K562 (cell line): ENCODE results near the gene PARS2. TPM values are rescaled to one million over a fixed set of nuclear protein-coding genes. Genes with fewer than 3 reads are reported as not detected.

Source experiments
- ATAC-seq: fragments of 200-7000 bp; cut with Tn5 transposase; 3 replicates; pipeline ENCODE4 v1.9.1; 2020; ENCODE audit warnings: moderate library complexity
- BruUV-seq: library from RNA; stranded (reverse); fragments of 400-500 nt; replicated peaks from 2 replicates; lab custom pipeline; 2021; lab: Mats Ljungman, UMichigan
- CTCF ChIA-PET: fragments of 300-600 bp; formaldehyde crosslinking; extraction: SDS; loops from one replicate; lab custom pipeline; 2021; ENCODE audit warnings: low intra/inter-chr PET ratio; lab: Yijun Ruan, JAX
- POLR2A ChIA-PET: fragments of 300-600, 350-650 bp; sonication (Branson Sonifier 250); formaldehyde crosslinking; extraction: SDS; loops from one replicate; lab custom pipeline; 2021; ENCODE audit warnings: antibody characterized with exemption, inconsistent platforms; lab: Yijun Ruan, JAX
- DNase-seq, 4 experiments: peaks; one replicate each; pipeline versions ENCODE4 v3.0.0 to v3.0.0-alpha.2; 2011 to 2018; ENCODE audit warnings: low spot score in 3 of 4, mixed read lengths in 3 of 4; ENCODE audit errors: extremely low read depth in 1 of 4
- FAIRE-seq: peaks from 2 replicates; lab custom pipeline; 2011; peaks lifted over from hg19 to GRCh38; lab: Jason Lieb, UNC
- H2AFZ ChIP-seq: 2 replicates; pipeline ENCODE4 v1.6.0; 2011; ENCODE audit warnings: low read depth, low read length, control low read depth, inconsistent platforms
- H3K27ac ChIP-seq: fragments of 200-600 bp; 3 replicates; pipeline ENCODE4 v1.8.0; 2011; ENCODE audit warnings: low read depth, mild to moderate bottlenecking, control low read depth, inconsistent platforms, low read length, moderate library complexity, mixed read lengths; ENCODE audit errors: extremely low read depth
- H3K27me3 ChIP-seq, 2 experiments: fragments of 300-600 bp in 1 of 2; 2 replicates in 1 of 2; 3 replicates in 1 of 2; pipeline versions ENCODE4 v1.6.0 to v1.8.0; 2011; ENCODE audit warnings: inconsistent platforms in 2 of 2, low read length in 2 of 2, mild to moderate bottlenecking in 1 of 2, mixed read lengths in 1 of 2, moderate library complexity in 1 of 2; ENCODE audit not compliant: control insufficient read depth in 2 of 2, insufficient read depth in 2 of 2
- H3K36me3 ChIP-seq: fragments of 300-600 bp; 3 replicates; pipeline ENCODE4 v1.8.0; 2011; ENCODE audit warnings: mild to moderate bottlenecking, low read length, inconsistent platforms; ENCODE audit not compliant: control insufficient read depth, insufficient read depth
- H3K4me1 ChIP-seq, 2 experiments: fragments of 200-600 bp in 1 of 2; replicated peaks in 1 of 2; 2 replicates in 1 of 2; 3 replicates in 1 of 2; pipeline versions ENCODE4 v1.5.1 to v1.8.0; 2011; ENCODE audit warnings: inconsistent platforms in 2 of 2, low read length in 2 of 2, mild to moderate bottlenecking in 1 of 2, mixed read lengths in 1 of 2, moderate library complexity in 1 of 2; ENCODE audit not compliant: control insufficient read depth in 2 of 2, insufficient read depth in 2 of 2
- H3K4me2 ChIP-seq: 2 replicates; pipeline ENCODE4 v1.6.1; 2011; ENCODE audit warnings: low read length, control low read depth, inconsistent platforms, mixed read lengths; ENCODE audit not compliant: insufficient read depth
- H3K4me3 ChIP-seq: fragments of 200-600 bp; sonication (generic), shearing (Covaris generic); 2 replicates; pipeline ENCODE4 v1.5.1; 2016; ENCODE audit warnings: control low read depth, inconsistent platforms
- H3K79me2 ChIP-seq: fragments of 200-600 bp; 3 replicates; pipeline ENCODE4 v1.8.0; 2011; ENCODE audit warnings: low read length, inconsistent platforms; ENCODE audit not compliant: control insufficient read depth, insufficient read depth
- H3K9ac ChIP-seq, 2 experiments: 2 replicates each; pipeline versions ENCODE4 v1.6.0 to v1.6.1; 2011; ENCODE audit warnings: low read depth in 2 of 2, low read length in 2 of 2, control low read depth in 1 of 2, inconsistent platforms in 1 of 2, mild to moderate bottlenecking in 1 of 2, mixed read lengths in 1 of 2; ENCODE audit not compliant: insufficient read depth in 1 of 2
- H3K9me1 ChIP-seq: one replicate; pipeline ENCODE4 v1.6.0; 2011; ENCODE audit warnings: inconsistent platforms, mild to moderate bottlenecking, low read length, moderate library complexity; ENCODE audit not compliant: control insufficient read depth, insufficient read depth
- H3K9me3 ChIP-seq: replicated peaks from 2 replicates; pipeline ENCODE4 v1.5.1; 2011; ENCODE audit warnings: low read depth, low read length, inconsistent platforms; ENCODE audit not compliant: control insufficient read depth, insufficient read depth
- H4K20me1 ChIP-seq: replicated peaks from 2 replicates; pipeline ENCODE4 v1.6.1; 2011; ENCODE audit warnings: low read length, inconsistent platforms, mixed read lengths; ENCODE audit not compliant: control insufficient read depth, insufficient read depth
- ATF2 ChIP-seq: sonication (generic); formaldehyde crosslinking; IDR thresholded peaks from 2 replicates; pipeline ENCODE4 v1.8.1; 2022; ENCODE audit warnings: missing genetic modification reagents
- FOXM1 ChIP-seq, 2 experiments: fragments of 450-650 bp in 1 of 2; sonication (generic) in 1 of 2; formaldehyde crosslinking in 1 of 2; IDR thresholded peaks; 2 replicates each; pipeline versions ENCODE4 v1.6.1 to v1.9.0; 2017 to 2022; ENCODE audit warnings: low read depth in 2 of 2, mild to moderate bottlenecking in 2 of 2, missing genetic modification reagents in 1 of 2, moderate library complexity in 1 of 2
- NR2C2 ChIP-seq, 2 experiments: fragments of 200-800 bp in 1 of 2; sonication (Bioruptor generic) in 1 of 2; sonication (generic) in 1 of 2; formaldehyde crosslinking in 1 of 2; IDR thresholded peaks; 2 replicates each; pipeline versions ENCODE4 v1.6.1 to v1.8.0; 2016 to 2022; ENCODE audit warnings: mild to moderate bottlenecking in 1 of 2, missing compliant biosample characterization in 1 of 2, missing genetic modification characterization in 1 of 2, missing genetic modification reagents in 1 of 2
- PTBP1 ChIP-seq: fragments of 200-400 bp; formaldehyde crosslinking; IDR thresholded peaks from 2 replicates; pipeline ENCODE4 v1.6.1; 2017; ENCODE audit warnings: low read depth, low read length
- RAD21 ChIP-seq, 2 experiments: fragments of 250-450 bp in 1 of 2; fragments of 450-650 bp in 1 of 2; sonication (Bioruptor Pico) in 1 of 2; formaldehyde crosslinking in 1 of 2; IDR thresholded peaks in 1 of 2; conservative IDR thresholded peaks in 1 of 2; 2 replicates each; pipeline versions ENCODE4 v1.4.0 to v1.8.0; 2020 to 2022; ENCODE audit warnings: mild to moderate bottlenecking in 2 of 2, moderate library complexity in 1 of 2
- ZBTB40 ChIP-seq, 2 experiments: fragments of 450-650 bp in 1 of 2; sonication (generic) in 1 of 2; formaldehyde crosslinking in 1 of 2; IDR thresholded peaks; 2 replicates each; pipeline versions ENCODE4 v1.7.1 to v1.9.0; 2016 to 2022; ENCODE audit warnings: inconsistent platforms in 1 of 2, mild to moderate bottlenecking in 1 of 2, missing genetic modification reagents in 1 of 2
- ZNF41 ChIP-seq: fragments of 250-450 bp; sonication (Bioruptor Pico); conservative IDR thresholded peaks from 2 replicates; pipeline ENCODE4 v1.4.0; 2020; ENCODE audit warnings: mild to moderate bottlenecking
- ZSCAN32 ChIP-seq: fragments of 450-650 bp; formaldehyde crosslinking; IDR thresholded peaks from 2 replicates; pipeline ENCODE4 v1.4.0; 2020; ENCODE audit warnings: mild to moderate bottlenecking, moderate library complexity
- WGBS: fragments of 100-300 bp; shearing (Covaris generic); methylation state at CpG from one replicate; pipeline ENCODE4 v1.1.6; 2016; ENCODE audit warnings: low coverage, mixed read lengths; ENCODE audit not compliant: insufficient coverage; ENCODE audit errors: missing lambda C conversion rate; 5-methylcytosine and 5-hydroxymethylcytosine counted together
- in situ Hi-C: fragments of 300-500 bp; cut with MboI; formaldehyde crosslinking; loops from 4 replicates; pipeline ENCODE4 v1.15.0; 2018; ENCODE audit warnings: inconsistent platforms, mixed read lengths
- intact Hi-C: fragments of 100-400 bp; cut with micrococcal nuclease; formaldehyde crosslinking; loops from 2 replicates; pipeline ENCODE4 v1.14.2; 2022
- polyA plus RNA-seq, 8 experiments: library from polyadenylated mRNA; depleted of rRNA in 4 of 8; stranded (reverse) in 5 of 8; unstranded in 3 of 8; fragments of >200 nt; fragmentation: Nextera tagmentation in 2 of 8; fragmentation: Illumina TruSeq in 1 of 8; extraction: Ambion mirVana in 2 of 8; extraction: Trizol in 1 of 8; gene quantifications; 2 replicates each; pipeline versions ENCODE4 v1.2.1 to v1.2.3, GENCODE V29; 2011 to 2014; ENCODE audit warnings: inconsistent platforms in 1 of 8, missing spikeins in 1 of 8
- total RNA-seq, 7 experiments: library from RNA; depleted of rRNA in 6 of 7; stranded (reverse); fragments of >200 nt in 6 of 7; fragmentation: Illumina TruSeq in 2 of 7; extraction: Trizol in 2 of 7; gene quantifications; 2 replicates each; pipeline versions ENCODE4 v1.2.1 to v1.2.3, GENCODE V29; 2011 to 2021; ENCODE audit warnings: low replicate concordance in 1 of 7

PARS2 gene
- total and polyA plus RNA-seq, 9 of the 15 experiments (the other 6 are each of a cell fraction or from before 2014, with no cell fraction given) = 6.3 to 12.4 (median 7.9) TPM

DNA sequence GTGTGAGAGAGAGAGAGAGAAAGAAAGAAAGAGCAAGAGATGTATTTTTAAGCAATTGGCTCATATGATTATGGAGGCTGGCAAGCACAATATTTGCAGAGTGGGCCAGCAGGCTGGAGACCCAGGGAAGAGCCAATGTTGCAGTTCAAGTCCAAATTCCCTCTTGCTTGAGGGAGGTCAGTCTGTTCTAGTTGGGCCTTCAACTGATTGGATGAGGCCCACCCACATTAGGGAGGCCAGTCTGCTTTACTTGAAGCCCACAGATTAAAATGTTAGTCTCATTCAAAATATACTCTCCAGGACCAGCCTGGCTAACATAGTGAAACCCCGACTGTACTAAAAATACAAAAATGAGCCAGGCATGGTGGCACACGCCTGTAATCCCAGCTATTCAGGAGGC, 8.6 kb upstream of the PARS2 start (continued):
- 0 out of 2 replicates have a peak, but pooled peaks have one; percentile 25 for TF ChIP-seq FOXM1 (IDR thresholded peaks at IDR 0.05; ENCODE audit: low read depth)
- TF ChIP-seq FOXM1 (CRISPR knock-in tag; IDR thresholded peaks at IDR 0.05; ENCODE audit: low read depth) = no peak

DNA sequence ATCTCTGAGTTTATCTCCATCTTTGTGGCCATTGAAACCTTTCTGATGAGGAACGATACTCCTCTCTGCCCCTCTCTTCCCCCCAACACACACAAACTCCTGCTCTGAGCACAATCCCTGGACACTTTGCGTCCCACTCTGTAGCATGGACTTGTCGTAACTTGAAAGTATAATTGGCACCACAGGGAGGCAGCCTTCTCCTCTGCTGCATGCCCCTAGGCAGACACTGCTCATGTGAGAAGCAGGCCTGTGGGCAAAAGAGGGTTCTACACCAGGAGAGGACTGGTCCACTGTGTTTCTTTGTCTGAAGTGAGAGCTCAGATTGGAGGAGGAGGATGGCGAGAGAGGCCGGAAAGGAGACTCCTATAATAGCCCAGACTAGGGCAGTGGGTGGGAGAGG, 3.8 kb upstream of the PARS2 start:
- ChIA-PET POLR2A (interaction anchor here (0.5 kb wide), 1 partner anchor 31 kb away, joined by 3 read pairs; no protein-coding TSS in a partner anchor), CTCF (no interaction called here)
- Histone ChIP-seq H4K20me1 (no peaks in the 10 kb centered on the region), H3K79me2 (peaks cover 12% of the 10 kb centered on the region), H3K36me3 (no peaks in the 10 kb centered on the region), H2AFZ (no peak overlapping the region), H3K27me3 (peaks cover 0 to 6% of the 10 kb centered on the region in 2 experiments; a peak in 2 of 5 replicates), H3K4me3 (no peak overlapping the region), H3K27ac (no peak overlapping the region), H3K4me1 (peaks cover 0 to 7% of the 10 kb centered on the region in 2 experiments; a peak in 2 of 5 replicates), H3K9ac (no peak overlapping the region), H3K4me2 (no peak overlapping the region), H3K9me3 (no peaks in the 10 kb centered on the region), H3K9me1 (no peaks in the 10 kb centered on the region)
- in situ Hi-C loops (no loop called here), intact Hi-C loops (no loop called here)
- BruUV-seq = no TSS peak
- ATAC-seq (no peak), DNase-seq (no peak), FAIRE-seq (no peak)
- 12% methylated on average over 5 of the region's 5 CpGs for WGBS
- TF ChIP-seq PTBP1 (no peak), ZSCAN32 (CRISPR knock-in tag) (no peak), RAD21 (CRISPR knock-in tag; conservative IDR thresholded peaks at IDR 0.05 in 1 of 2, IDR thresholded peaks at IDR 0.05 in 1 of 2) (peak in 1 of 2 experiments; percentile 45; a peak in 2 of 4 replicates), ZNF41 (CRISPR knock-in tag) (no peak), ATF2 (no peak), ZBTB40 (IDR thresholded peaks at IDR 0.05) (no peak), ZBTB40 (CRISPR knock-in tag; IDR thresholded peaks at IDR 0.05) (no peak), NR2C2 (CRISPR knock-in tag; IDR thresholded peaks at IDR 0.05) (peak; percentile 1; the same call in 1 of the 2 replicates), NR2C2 (tag; IDR thresholded peaks at IDR 0.05) (no peak)
